GM12878 (cell line): ENCODE results near the gene PARN. TPM values are rescaled to one million over a fixed set of nuclear protein-coding genes. Genes with fewer than 3 reads are reported as not detected.

ENCODE experiments used
- ATAC-seq: fragments of 200-7000 bp; cut with Tn5 transposase; 3 replicates; pipeline ENCODE4 v1.9.1; 2020; ENCODE audit warnings: mild to moderate bottlenecking, moderate library complexity
- BruUV-seq: library from RNA; stranded (reverse); fragments of 400-500 nt; replicated peaks from 2 replicates; lab custom pipeline; 2021; lab: Mats Ljungman, UMichigan
- CTCF ChIA-PET: fragments of 300-600 bp; sonication (Branson Sonifier 250); formaldehyde crosslinking; extraction: SDS; loops from one replicate; lab custom pipeline; 2021; ENCODE audit warnings: inconsistent platforms; lab: Yijun Ruan, JAX
- POLR2A ChIA-PET: fragments of 350-600 bp; formaldehyde crosslinking; extraction: SDS; loops from one replicate; lab custom pipeline; 2021; ENCODE audit warnings: inconsistent platforms; lab: Charles Lee
- RAD21 ChIA-PET: fragments of 300-600 bp; sonication (Branson Sonifier 250); formaldehyde crosslinking; loops from one replicate; lab custom pipeline; 2023; ENCODE audit warnings: antibody characterized with exemption; ENCODE audit not compliant: unreplicated experiment; lab: Charles Lee
- SMC1A ChIA-PET: fragments of 300-600 bp; sonication (Branson Sonifier 250); formaldehyde crosslinking; loops from one replicate; lab custom pipeline; 2023; ENCODE audit not compliant: unreplicated experiment, uncharacterized antibody; lab: Charles Lee
- DNase-seq: peaks from one replicate; pipeline ENCODE4 v3.0.0-alpha.2; 2011; ENCODE audit warnings: low read depth, low spot score
- FAIRE-seq: peaks from 3 replicates; lab custom pipeline; 2011; peaks lifted over from hg19 to GRCh38; lab: Jason Lieb, UNC
- H2AFZ ChIP-seq: 2 replicates; pipeline ENCODE4 v1.6.0; 2011; ENCODE audit warnings: low read depth, low read length, control low read depth; ENCODE audit not compliant: control insufficient read depth
- H3K27ac ChIP-seq: 2 replicates; pipeline ENCODE4 v1.5.1; 2011; ENCODE audit warnings: control low read depth; ENCODE audit not compliant: control insufficient read depth, insufficient read depth
- H3K27me3 ChIP-seq, 2 experiments: replicated peaks in 1 of 2; 2 replicates each; pipeline versions ENCODE4 v1.6.0 to v1.6.1; 2011; ENCODE audit warnings: low read length in 1 of 2; ENCODE audit not compliant: control insufficient read depth in 2 of 2, insufficient read depth in 2 of 2
- H3K36me3 ChIP-seq, 2 experiments: 2 replicates each; pipeline ENCODE4 v1.5.1; 2011; ENCODE audit warnings: low read length in 1 of 2; ENCODE audit not compliant: control insufficient read depth in 2 of 2, insufficient read depth in 2 of 2
- H3K4me1 ChIP-seq: 2 replicates; pipeline ENCODE4 v1.6.1; 2011; ENCODE audit warnings: mild to moderate bottlenecking, low read length, moderate library complexity, mixed read lengths; ENCODE audit not compliant: control insufficient read depth, insufficient read depth
- H3K4me2 ChIP-seq: 2 replicates; pipeline ENCODE4 v1.6.0; 2011; ENCODE audit warnings: control low read depth; ENCODE audit not compliant: control insufficient read depth, insufficient read depth
- H3K4me3 ChIP-seq: fragments of 200-600 bp; sonication (generic); 2 replicates; pipeline ENCODE4 v1.5.1; 2016
- H3K79me2 ChIP-seq: 2 replicates; pipeline ENCODE4 v1.6.0; 2011; ENCODE audit warnings: low read length; ENCODE audit not compliant: control insufficient read depth, insufficient read depth
- H3K9ac ChIP-seq: 2 replicates; pipeline ENCODE4 v1.8.0; 2011; ENCODE audit warnings: low read length, control low read depth, mixed read lengths; ENCODE audit not compliant: control insufficient read depth, insufficient read depth
- H3K9me3 ChIP-seq: replicated peaks from 3 replicates; pipeline ENCODE4 v1.5.1; 2011; ENCODE audit warnings: mild to moderate bottlenecking, low read length; ENCODE audit not compliant: control insufficient read depth, insufficient read depth
- H4K20me1 ChIP-seq: 2 replicates; pipeline ENCODE4 v1.6.0; 2011; ENCODE audit not compliant: control insufficient read depth, insufficient read depth
- CBFB ChIP-seq: IDR thresholded peaks from 2 replicates; pipeline ENCODE4 v1.6.1; 2016; ENCODE audit warnings: antibody characterized with exemption, low read depth
- EED ChIP-seq: sonication (generic); IDR thresholded peaks from 2 replicates; pipeline ENCODE4 v1.6.1; 2016; ENCODE audit warnings: antibody characterized with exemption, low read depth
- ESRRA ChIP-seq: IDR thresholded peaks from 2 replicates; pipeline ENCODE4 v1.6.1; 2012; ENCODE audit warnings: mild to moderate bottlenecking, low read length, improper control_type of control experiment
- GATAD2B ChIP-seq: fragments of 450-650 bp; conservative IDR thresholded peaks from 2 replicates; pipeline ENCODE4 v1.6.1; 2017; ENCODE audit warnings: low read depth, mild to moderate bottlenecking, moderate library complexity
- HDGF ChIP-seq: fragments of 450-650 bp; IDR thresholded peaks from 2 replicates; pipeline ENCODE4 v1.6.1; 2016; ENCODE audit warnings: antibody characterized with exemption
- NFYA ChIP-seq: IDR thresholded peaks from 2 replicates; pipeline ENCODE4 v1.6.1; 2011; ENCODE audit warnings: low read depth, mild to moderate bottlenecking, low read length, improper control_type of control experiment, borderline replicate concordance
- RCOR1 ChIP-seq: conservative IDR thresholded peaks from 2 replicates; pipeline ENCODE4 v1.6.1; 2012; ENCODE audit warnings: low read depth, low read length, improper control_type of control experiment
- RELB ChIP-seq: fragments of 450-650 bp; IDR thresholded peaks from 2 replicates; pipeline ENCODE4 v1.6.1; 2017; ENCODE audit warnings: low read depth, mild to moderate bottlenecking, moderate library complexity
- SMAD5 ChIP-seq: IDR thresholded peaks from 2 replicates; pipeline ENCODE4 v1.6.1; 2016; ENCODE audit warnings: antibody characterized with exemption, low read depth
- SUPT20H ChIP-seq: IDR thresholded peaks from 2 replicates; pipeline ENCODE4 v1.6.1; 2011; ENCODE audit warnings: low read depth, mild to moderate bottlenecking, low read length, moderate library complexity, borderline replicate concordance; ENCODE audit not compliant: control insufficient read depth
- USF2 ChIP-seq: IDR thresholded peaks from 2 replicates; pipeline ENCODE4 v1.6.1; 2011; ENCODE audit warnings: low read depth, low read length, improper control_type of control experiment, borderline replicate concordance
- ZNF384 ChIP-seq: IDR thresholded peaks from 2 replicates; pipeline ENCODE4 v1.6.1; 2012; ENCODE audit warnings: low read depth, mild to moderate bottlenecking, low read length, improper control_type of control experiment, borderline replicate concordance
- WGBS: methylation state at CpG from one replicate; pipeline ENCODE4 v1.1.6; 2016; ENCODE audit warnings: low lambda C conversion rate; ENCODE audit not compliant: insufficient replicate concordance, insufficient coverage; ENCODE audit errors: missing lambda C conversion rate; 5-methylcytosine and 5-hydroxymethylcytosine counted together
- in situ Hi-C: fragments of 300-500 bp; cut with MboI; formaldehyde crosslinking; loops from 9 replicates; pipeline ENCODE4 v1.14.3; 2018; ENCODE audit warnings: mixed read lengths
- intact Hi-C: fragments of 100-400 bp; cut with micrococcal nuclease; formaldehyde crosslinking; loops from one replicate; pipeline ENCODE4 v1.14.2; 2022; ENCODE audit not compliant: unreplicated experiment
- polyA plus RNA-seq, 11 experiments: library from polyadenylated mRNA; depleted of rRNA in 4 of 11; unstranded in 6 of 11; stranded (reverse) in 5 of 11; fragments of >200 nt; fragmentation: Nextera tagmentation in 4 of 11; fragmentation: Illumina TruSeq in 1 of 11; extraction: Ambion mirVana in 4 of 11; extraction: Trizol in 1 of 11; gene quantifications; 1 replicate in 1 of 11; 2 replicates in 10 of 11; pipeline versions ENCODE4 v1.2.1 to v1.2.3, GENCODE V29; 2011 to 2016; ENCODE audit warnings: inconsistent platforms in 2 of 11, missing spikeins in 2 of 11, low read depth in 1 of 11
- total RNA-seq, 4 experiments: library from RNA; depleted of rRNA in 3 of 4; stranded (reverse); fragments of >200 nt in 3 of 4; fragmentation: Illumina TruSeq in 1 of 4; extraction: Trizol in 1 of 4; gene quantifications; 2 replicates each; pipeline versions ENCODE4 v1.2.1 to v1.2.3, GENCODE V29; 2013 to 2021

PARN gene
- total and polyA plus RNA-seq, 10 of the 15 experiments (the other 5 are each of a cell fraction or from before 2014, with no cell fraction given), result 15.6 to 77.3 (median 47.7) TPM

GRCh38 chr16:14449790-14450480 lies 180.1 kb downstream of the PARN start:
- in situ Hi-C loops (no loop called here), intact Hi-C loops (no loop called here)
- BruUV-seq, result no TSS peak
- no peak overlapping the region for H2AFZ ChIP-seq
- TF ChIP-seq CBFB (no peak), GATAD2B (no peak), ZNF384 (no peak), RCOR1 (no peak), NFYA (no peak), RELB (no peak), EED (no peak), SMAD5 (no peak), USF2 (no peak), SUPT20H (no peak), ESRRA (no peak), HDGF (no peak)
- H3K36me3 ChIP-seq, result peaks cover 0 to 3% of the 10 kb centered on the region in 2 experiments; a peak in 3 of 4 replicates
- H3K4me2 ChIP-seq, result no peak overlapping the region
- no peak overlapping the region for H3K9ac ChIP-seq
- no peaks in the 10 kb centered on the region for H3K79me2 ChIP-seq
- WGBS, result 98% methylated on average over 4 of the region's 4 CpGs
- H3K4me3 ChIP-seq, result no peak overlapping the region
- no peaks in the 10 kb centered on the region for H4K20me1 ChIP-seq
- CTCF ChIA-PET, result interaction anchor here (1.0 to 1.5 kb wide), 2 partner anchors 16 to 516 kb away, joined by 3 to 4 read pairs; no protein-coding TSS in a partner anchor
- POLR2A ChIA-PET, result no interaction called here
- no peak for DNase-seq
- SMC1A ChIA-PET, result interaction anchor here (2.1 kb wide), 1 partner anchor 149 kb away, joined by 4 read pairs; no protein-coding TSS in a partner anchor
- H3K4me1 ChIP-seq, result no peaks in the 10 kb centered on the region
- no peak for FAIRE-seq
- ATAC-seq, result no peak
- no peak overlapping the region for H3K27ac ChIP-seq
- no peaks in the 10 kb centered on the region for H3K27me3 ChIP-seq
- H3K9me3 ChIP-seq, result no peaks in the 10 kb centered on the region
- RAD21 ChIA-PET, result interaction anchor here (0.8 kb wide), 1 partner anchor 149 kb away, joined by 3 read pairs; no protein-coding TSS in a partner anchor
